ENCODE measurements around the gene GMCL2. TPM values are rescaled to one million over a fixed set of nuclear protein-coding genes. Genes with fewer than 3 reads are reported as not detected.

Gene GMCL2
- total and polyA plus RNA-seq, 9 of the 15 experiments (the other 6 are each of a cell fraction or from before 2014, with no cell fraction given): 0.04 TPM; not detected in 8

DNA sequence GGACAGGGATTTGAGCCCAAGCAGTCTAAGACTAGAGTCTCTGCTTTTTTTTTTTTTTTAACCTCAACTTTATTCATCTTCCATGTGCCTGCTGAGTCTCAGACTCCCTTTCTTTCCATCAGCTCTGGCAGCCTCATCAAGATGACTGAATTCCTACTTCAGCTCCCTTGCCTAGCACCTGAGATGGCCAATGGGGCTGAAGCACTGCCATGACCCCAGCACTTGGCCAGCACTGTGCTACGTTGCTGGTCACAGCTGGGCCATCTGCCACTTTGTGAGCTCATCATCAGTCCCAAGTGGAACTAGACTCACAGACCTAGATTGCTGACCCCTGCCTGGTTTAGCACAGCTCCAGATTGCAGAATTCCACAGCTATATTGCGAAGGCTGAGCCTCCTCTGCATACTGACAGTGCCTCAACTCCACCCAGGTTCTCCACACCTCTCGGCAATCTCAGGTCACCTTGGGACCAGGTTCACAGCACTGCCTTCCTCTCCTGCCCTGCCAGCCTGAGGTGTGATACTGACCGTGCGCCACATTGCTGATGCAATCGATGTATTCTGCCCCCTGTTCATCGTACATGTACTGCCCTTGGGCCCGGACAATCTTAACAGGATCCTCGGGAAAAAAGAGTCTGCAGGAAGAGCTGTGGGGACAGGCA lies 43.8 kb upstream of the GMCL2 start (continued):
- TF ChIP-seq, protein P1, sequence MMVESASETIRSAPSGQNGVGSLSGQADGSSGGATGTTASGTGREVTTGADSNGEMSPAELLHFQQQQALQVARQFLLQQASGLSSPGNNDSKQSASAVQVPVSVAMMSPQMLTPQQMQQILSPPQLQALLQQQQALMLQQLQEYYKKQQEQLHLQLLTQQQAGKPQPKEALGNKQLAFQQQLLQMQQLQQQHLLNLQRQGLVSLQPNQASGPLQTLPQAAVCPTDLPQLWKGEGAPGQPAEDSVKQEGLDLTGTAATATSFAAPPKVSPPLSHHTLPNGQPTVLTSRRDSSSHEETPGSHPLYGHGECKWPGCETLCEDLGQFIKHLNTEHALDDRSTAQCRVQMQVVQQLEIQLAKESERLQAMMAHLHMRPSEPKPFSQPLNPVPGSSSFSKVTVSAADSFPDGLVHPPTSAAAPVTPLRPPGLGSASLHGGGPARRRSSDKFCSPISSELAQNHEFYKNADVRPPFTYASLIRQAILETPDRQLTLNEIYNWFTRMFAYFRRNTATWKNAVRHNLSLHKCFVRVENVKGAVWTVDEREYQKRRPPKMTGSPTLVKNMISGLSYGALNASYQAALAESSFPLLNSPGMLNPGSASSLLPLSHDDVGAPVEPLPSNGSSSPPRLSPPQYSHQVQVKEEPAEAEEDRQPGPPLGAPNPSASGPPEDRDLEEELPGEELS (CRISPR knock-in tag; IDR thresholded peaks at IDR 0.05; ENCODE audit: borderline replicate concordance): 0 out of 2 replicates have a peak, but pooled peaks have one; percentile 33
- TF ChIP-seq GABPB2 (CRISPR knock-in tag; conservative IDR thresholded peaks at IDR 0.05): no peak
- TF ChIP-seq, protein P2, sequence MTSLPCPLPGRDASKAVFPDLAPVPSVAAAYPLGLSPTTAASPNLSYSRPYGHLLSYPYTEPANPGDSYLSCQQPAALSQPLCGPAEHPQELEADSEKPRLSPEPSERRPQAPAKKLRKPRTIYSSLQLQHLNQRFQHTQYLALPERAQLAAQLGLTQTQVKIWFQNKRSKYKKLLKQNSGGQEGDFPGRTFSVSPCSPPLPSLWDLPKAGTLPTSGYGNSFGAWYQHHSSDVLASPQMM (CRISPR knock-in tag; IDR thresholded peaks at IDR 0.05): no peak
- TF ChIP-seq STAG1 (CRISPR knock-in tag; IDR thresholded peaks at IDR 0.05; ENCODE audit: borderline replicate concordance): no peak
- TF ChIP-seq ZNF3 (CRISPR knock-in tag; IDR thresholded peaks at IDR 0.05): no peak
- TF ChIP-seq KDM5B (IDR thresholded peaks at IDR 0.05; ENCODE audit: insufficient replicate concordance, low read depth, low read length): peak; percentile 1
- 0 out of 2 replicates have a peak, but pooled peaks have one; percentile 25 for TF ChIP-seq ZNF224 (CRISPR knock-in tag; IDR thresholded peaks at IDR 0.05)
- no peak for TF ChIP-seq CCNT2 (IDR thresholded peaks at IDR 0.05; ENCODE audit: borderline replicate concordance, extremely low read depth, insufficient read length, low read depth, low read length)
- no peak for TF ChIP-seq ZNF75A (CRISPR knock-in tag; IDR thresholded peaks at IDR 0.05)
- TF ChIP-seq, protein P3, sequence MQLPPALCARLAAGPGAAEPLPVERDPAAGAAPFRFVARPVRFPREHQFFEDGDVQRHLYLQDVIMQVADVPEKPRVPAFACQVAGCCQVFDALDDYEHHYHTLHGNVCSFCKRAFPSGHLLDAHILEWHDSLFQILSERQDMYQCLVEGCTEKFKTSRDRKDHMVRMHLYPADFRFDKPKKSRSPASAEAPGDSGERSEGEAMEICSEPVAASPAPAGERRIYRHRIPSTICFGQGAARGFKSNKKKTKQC (CRISPR knock-in tag; IDR thresholded peaks at IDR 0.05): no peak
- TF ChIP-seq, protein P4, sequence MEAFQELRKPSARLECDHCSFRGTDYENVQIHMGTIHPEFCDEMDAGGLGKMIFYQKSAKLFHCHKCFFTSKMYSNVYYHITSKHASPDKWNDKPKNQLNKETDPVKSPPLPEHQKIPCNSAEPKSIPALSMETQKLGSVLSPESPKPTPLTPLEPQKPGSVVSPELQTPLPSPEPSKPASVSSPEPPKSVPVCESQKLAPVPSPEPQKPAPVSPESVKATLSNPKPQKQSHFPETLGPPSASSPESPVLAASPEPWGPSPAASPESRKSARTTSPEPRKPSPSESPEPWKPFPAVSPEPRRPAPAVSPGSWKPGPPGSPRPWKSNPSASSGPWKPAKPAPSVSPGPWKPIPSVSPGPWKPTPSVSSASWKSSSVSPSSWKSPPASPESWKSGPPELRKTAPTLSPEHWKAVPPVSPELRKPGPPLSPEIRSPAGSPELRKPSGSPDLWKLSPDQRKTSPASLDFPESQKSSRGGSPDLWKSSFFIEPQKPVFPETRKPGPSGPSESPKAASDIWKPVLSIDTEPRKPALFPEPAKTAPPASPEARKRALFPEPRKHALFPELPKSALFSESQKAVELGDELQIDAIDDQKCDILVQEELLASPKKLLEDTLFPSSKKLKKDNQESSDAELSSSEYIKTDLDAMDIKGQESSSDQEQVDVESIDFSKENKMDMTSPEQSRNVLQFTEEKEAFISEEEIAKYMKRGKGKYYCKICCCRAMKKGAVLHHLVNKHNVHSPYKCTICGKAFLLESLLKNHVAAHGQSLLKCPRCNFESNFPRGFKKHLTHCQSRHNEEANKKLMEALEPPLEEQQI (IDR thresholded peaks at IDR 0.05): no peak
- 0 out of 2 replicates have a peak, but pooled peaks have one; percentile 47 for TF ChIP-seq ZBTB1 (CRISPR knock-in tag; IDR thresholded peaks at IDR 0.05; ENCODE audit: borderline replicate concordance, low read depth)
- TF ChIP-seq, protein P5, sequence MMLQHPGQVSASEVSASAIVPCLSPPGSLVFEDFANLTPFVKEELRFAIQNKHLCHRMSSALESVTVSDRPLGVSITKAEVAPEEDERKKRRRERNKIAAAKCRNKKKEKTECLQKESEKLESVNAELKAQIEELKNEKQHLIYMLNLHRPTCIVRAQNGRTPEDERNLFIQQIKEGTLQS (IDR thresholded peaks at IDR 0.05): peak; percentile 89
- TF ChIP-seq, protein P5 (CRISPR knock-in tag; conservative IDR thresholded peaks at IDR 0.05): no peak
- no peak for TF ChIP-seq PPARD (CRISPR knock-in tag; IDR thresholded peaks at IDR 0.05)
- no peak for TF ChIP-seq ZNF644 (tag; IDR thresholded peaks at IDR 0.05; ENCODE audit: low read depth)
- no peak for TF ChIP-seq SNRNP70 (optimal IDR thresholded peaks at IDR 0.05; ENCODE audit: low read depth, low read length)
- TF ChIP-seq YBX1 (IDR thresholded peaks at IDR 0.05): no peak
- TF ChIP-seq ZNF232 (CRISPR knock-in tag; IDR thresholded peaks at IDR 0.05): no peak
- no peak for TF ChIP-seq ZNF766 (CRISPR knock-in tag; conservative IDR thresholded peaks at IDR 0.05)
- no peak for TF ChIP-seq ETS2 (tag; IDR thresholded peaks at IDR 0.05; ENCODE audit: borderline replicate concordance, poor library complexity, severe bottlenecking)

All from K562 (cell line).